Esophagus mucosa (tissue), 1 donor: Measurements from ENCODE around the gene RABL2B. TPM values are rescaled to one million over a fixed set of nuclear protein-coding genes. Genes with fewer than 3 reads are reported as not detected.

Source experiments
- ATAC-seq: fragments of 200-7000 bp; cut with Tn5 transposase; one replicate; pipeline ENCODE4 v1.9.1; 2020
- total RNA-seq: library from RNA; stranded (reverse); gene quantifications from one replicate; pipeline ENCODE4 v1.2.4, GENCODE V29; 2023
- donor health status: DM: yes; HTN: yes; CAD: no.

Gene RABL2B
- total RNA-seq, 1 donor from 2014 or later: 11.8 TPM

GRCh38 chr22:50722048-50722701, 61.3 kb downstream of the RABL2B start:
- ATAC-seq: no peak

GRCh38 chr22:50721257-50721844, 62.1 kb downstream of the RABL2B start:
- no peak for ATAC-seq

DNA sequence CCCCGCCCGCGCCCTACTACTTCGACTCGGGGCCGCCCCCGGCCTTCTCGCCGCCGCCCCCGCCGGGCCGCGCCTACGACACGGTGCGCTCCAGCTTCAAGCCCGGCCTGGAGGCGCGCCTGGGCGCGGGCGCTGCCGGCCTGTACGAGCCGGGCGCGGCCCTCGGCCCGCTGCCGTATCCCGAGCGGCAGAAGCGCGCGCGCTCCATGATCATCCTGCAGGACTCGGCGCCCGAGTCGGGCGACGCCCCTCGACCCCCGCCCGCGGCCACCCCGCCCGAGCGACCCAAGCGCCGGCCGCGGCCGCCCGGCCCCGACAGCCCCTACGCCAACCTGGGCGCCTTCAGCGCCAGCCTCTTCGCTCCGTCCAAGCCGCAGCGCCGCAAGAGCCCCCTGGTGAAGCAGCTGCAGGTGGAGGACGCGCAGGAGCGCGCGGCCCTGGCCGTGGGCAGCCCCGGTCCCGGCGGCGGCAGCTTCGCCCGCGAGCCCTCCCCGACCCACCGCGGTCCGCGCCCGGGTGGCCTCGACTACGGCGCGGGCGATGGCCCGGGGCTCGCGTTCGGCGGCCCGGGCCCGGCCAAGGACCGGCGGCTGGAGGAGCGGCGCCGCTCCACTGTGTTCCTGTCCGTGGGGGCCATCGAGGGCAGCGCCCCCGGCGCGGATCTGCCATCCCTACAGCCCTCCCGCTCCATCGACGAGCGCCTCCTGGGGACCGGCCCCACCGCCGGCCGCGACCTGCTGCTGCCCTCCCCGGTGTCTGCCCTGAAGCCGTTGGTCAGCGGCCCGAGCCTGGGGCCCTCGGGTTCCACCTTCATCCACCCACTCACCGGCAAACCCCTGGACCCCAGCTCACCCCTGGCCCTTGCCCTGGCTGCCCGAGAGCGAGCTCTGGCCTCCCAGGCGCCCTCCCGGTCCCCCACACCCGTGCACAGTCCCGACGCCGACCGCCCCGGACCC, 62.9 kb downstream of the RABL2B start:
- ATAC-seq: peak; percentile 24

DNA sequence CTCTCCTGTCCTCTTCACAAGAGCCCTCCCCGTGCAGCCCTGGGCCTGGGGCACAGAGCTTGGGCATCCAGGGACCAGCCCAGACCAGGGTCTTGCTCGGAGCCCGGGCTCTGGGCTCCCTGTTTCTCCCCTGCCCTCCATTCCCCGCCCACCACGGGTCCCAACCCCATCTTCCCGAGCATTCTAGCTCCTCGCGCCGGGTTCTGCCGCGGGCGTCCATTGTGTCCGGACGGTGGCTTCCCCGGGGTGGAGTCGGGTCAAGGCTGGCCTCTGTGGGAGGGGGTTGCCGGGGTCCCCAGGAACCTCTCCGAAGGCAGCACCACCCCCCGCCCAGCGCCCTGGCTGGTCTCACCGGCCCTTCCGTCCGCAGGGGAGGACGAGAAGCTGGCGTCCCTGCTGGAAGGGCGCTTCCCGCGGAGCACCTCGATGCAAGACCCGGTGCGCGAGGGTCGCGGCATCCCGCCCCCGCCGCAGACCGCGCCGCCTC, 63.6 kb downstream of the RABL2B start:
- no peak for ATAC-seq

DNA sequence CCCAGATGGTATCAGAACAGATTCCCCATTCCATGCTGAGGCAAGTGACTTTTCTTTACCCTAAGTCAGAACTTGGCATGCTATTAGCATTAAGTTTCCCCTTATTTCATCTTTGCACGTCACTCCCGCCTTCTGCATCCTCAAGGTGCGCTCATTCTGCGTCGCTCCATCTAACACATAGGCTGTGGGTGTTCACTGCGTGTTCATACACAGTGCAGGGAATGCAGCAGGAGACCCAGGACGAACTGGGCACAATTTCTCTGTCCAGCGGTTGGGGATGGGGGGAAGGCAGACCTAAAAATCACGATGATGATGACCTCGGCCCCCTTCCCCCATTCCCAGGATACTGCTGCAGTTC, 65.1 kb downstream of the RABL2B start:
- ATAC-seq: no peak

DNA sequence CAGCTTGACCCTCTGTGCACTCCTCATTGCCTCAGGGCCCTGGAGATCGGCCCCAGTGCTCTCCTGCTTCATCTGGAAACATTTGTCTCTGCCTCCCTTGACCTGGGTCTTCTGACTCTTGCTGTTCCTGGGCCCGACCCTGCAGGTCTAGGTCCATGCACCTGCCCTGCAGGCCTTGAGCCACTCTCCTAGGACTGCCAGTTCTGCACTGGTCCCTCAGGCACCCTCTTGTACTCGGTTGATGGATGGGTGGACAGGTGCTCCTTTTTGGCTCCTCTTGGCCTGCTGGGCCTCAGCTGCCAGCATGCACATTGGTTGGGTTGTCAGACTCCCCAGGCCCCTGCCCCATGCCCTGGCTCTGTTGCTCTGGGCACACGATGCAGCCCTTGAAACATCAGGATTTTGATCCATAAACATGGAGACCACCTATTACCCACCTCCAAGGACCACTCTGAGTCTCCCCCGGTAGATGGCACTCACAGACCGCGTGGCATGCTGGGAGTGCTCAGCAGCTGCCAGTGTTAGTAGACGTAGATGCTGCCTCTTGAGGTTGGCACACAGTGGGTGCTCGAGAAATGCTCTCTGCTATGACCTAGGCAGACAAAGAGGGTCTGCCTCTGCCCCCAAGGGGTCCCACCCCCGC, 65.6 kb downstream of the RABL2B start:
- ATAC-seq: no peak

Other genes with a start within 250 kb of the RABL2B start
- 0.20 TPM for gene KLHDC7B, start 237.7 kb downstream of the RABL2B start, total RNA-seq
- gene SYCE3, start 220.7 kb downstream of the RABL2B start, total RNA-seq: not detected
- 12.1 TPM for gene CPT1B, start 205.2 kb downstream of the RABL2B start, total RNA-seq
- gene CHKB, start 200.8 kb downstream of the RABL2B start, total RNA-seq: 31.4 TPM
- gene MAPK8IP2, start 182.8 kb downstream of the RABL2B start, total RNA-seq: 2.3 TPM
- gene ARSA, start 155.5 kb downstream of the RABL2B start, total RNA-seq: 30.1 TPM
- 5.9 TPM for gene SHANK3, start 110.8 kb downstream of the RABL2B start, total RNA-seq
- 0.40 TPM for gene ACR, start 45.4 kb downstream of the RABL2B start, total RNA-seq